Measurements from ENCODE around the gene CCDC183. TPM values are rescaled to one million over a fixed set of nuclear protein-coding genes. Genes with fewer than 3 reads are reported as not detected.
A peak's percentile ranks its signal among the peaks of the same experiment; 100 is the strongest.
"Not testable (repeated sequence)": the region's sequence is repeated elsewhere in the genome, so short reads cannot be mapped to it uniquely, and the experiment has no call there.

The CCDC183 gene
- polyA plus RNA-seq, 1 donor from 2014 or later: 0.78 TPM

GRCh38 chr9:136785565-136786355 lies 10.4 kb upstream of the CCDC183 start:
- not testable (repeated sequence) for H3K9me3 Mint-ChIP-seq, H3K27me3 Mint-ChIP-seq, H3K36me3 Mint-ChIP-seq, H3K4me3 Mint-ChIP-seq, H3K27ac Mint-ChIP-seq
- peaks cover 0 to 14% (median 10%) of the 10 kb centered on the region in 3 donors for H3K4me1 Mint-ChIP-seq

GRCh38 chr9:136786451-136786850 lies 9.7 kb upstream of the CCDC183 start:
- no peaks in the 10 kb centered on the region for H3K36me3 Mint-ChIP-seq
- peak overlapping the region in 1 of 4 donors; percentile 51 for H3K4me3 Mint-ChIP-seq
- no peaks in the 10 kb centered on the region for H3K9me3 Mint-ChIP-seq
- H3K27ac Mint-ChIP-seq: no peak overlapping the region
- H3K27me3 Mint-ChIP-seq: peaks cover 3% of the 10 kb centered on the region
- H3K4me1 Mint-ChIP-seq: peaks cover 0 to 14% (median 10%) of the 10 kb centered on the region in 3 donors

- peaks cover 0 to 14% (median 12%) of the 10 kb centered on the region in 3 donors for H3K4me1 Mint-ChIP-seq
- not testable (repeated sequence) for H3K4me3 Mint-ChIP-seq, H3K27ac Mint-ChIP-seq, H3K9me3 Mint-ChIP-seq, H3K36me3 Mint-ChIP-seq, H3K27me3 Mint-ChIP-seq
These were observed 9.2 kb upstream of the CCDC183 start for GRCh38 chr9:136786983-136787382.

- no peaks in the 10 kb centered on the region for H3K9me3 Mint-ChIP-seq
- H3K27ac Mint-ChIP-seq: peak overlapping the region in 2 of 3 donors; percentile 28 to 65
- H3K27me3 Mint-ChIP-seq: peaks cover 3% of the 10 kb centered on the region
- peaks cover 0 to 18% (median 14%) of the 10 kb centered on the region in 3 donors for H3K4me1 Mint-ChIP-seq
- H3K4me3 Mint-ChIP-seq: peak overlapping the region in 1 of 4 donors; percentile 49
- H3K36me3 Mint-ChIP-seq: no peaks in the 10 kb centered on the region
These were observed 8.3 kb upstream of the CCDC183 start for GRCh38 chr9:136787690-136788400.

- peak overlapping the region in 1 of 4 donors; percentile 49 for H3K4me3 Mint-ChIP-seq
These were observed 7.3 kb upstream of the CCDC183 start for GRCh38 chr9:136788644-136789522.

GRCh38 chr9:136789523-136789937 lies 6.6 kb upstream of the CCDC183 start:
- Mint-ChIP-seq H3K4me1 (peaks cover 0 to 19% (median 18%) of the 10 kb centered on the region in 3 donors), H3K4me3 (peak overlapping the region in 2 of 4 donors; percentile 17 to 63), H3K9me3 (no peaks in the 10 kb centered on the region), H3K36me3 (no peaks in the 10 kb centered on the region), H3K27ac (no peak overlapping the region), H3K27me3 (peaks cover 3% of the 10 kb centered on the region)

More at GRCh38 chr9:136788644-136789522, 7.3 kb upstream of the CCDC183 start:
- peak overlapping the region in 1 of 3 donors; percentile 28 for H3K27ac Mint-ChIP-seq
- not testable (repeated sequence) for H3K9me3 Mint-ChIP-seq, H3K36me3 Mint-ChIP-seq, H3K27me3 Mint-ChIP-seq
- H3K4me1 Mint-ChIP-seq: peaks cover 0 to 19% (median 18%) of the 10 kb centered on the region in 3 donors

- H3K27me3 Mint-ChIP-seq: peaks cover 3% of the 10 kb centered on the region
- H3K4me1 Mint-ChIP-seq: peaks cover 0 to 19% (median 18%) of the 10 kb centered on the region in 3 donors
- H3K36me3 Mint-ChIP-seq: no peaks in the 10 kb centered on the region
- peak within 1 kb of the TSS; percentile 92 to 99 (median 98) for H3K27ac Mint-ChIP-seq
- no peaks in the 10 kb centered on the region for H3K9me3 Mint-ChIP-seq
- H3K4me3 Mint-ChIP-seq: peak within 1 kb of the TSS; percentile 87 to 98 (median 94)
These were observed 5.3 kb upstream of the CCDC183 start, which contains the start of gene TMEM141 for GRCh38 chr9:136790640-136791515. Gene TMEM141, plus strand, starts transcription at chr9:136791344. Its CDS starts 27 bp downstream, at chr9:136791371.

- Mint-ChIP-seq H3K27ac (peak overlapping the region; percentile 92 to 99 (median 98)), H3K4me3 (peak overlapping the region; percentile 87 to 98 (median 94)), H3K4me1 (peaks cover 0 to 23% (median 19%) of the 10 kb centered on the region in 3 donors), H3K36me3 (no peaks in the 10 kb centered on the region), H3K27me3 (peaks cover 3% of the 10 kb centered on the region), H3K9me3 (no peaks in the 10 kb centered on the region)
These were observed 4.4 kb upstream of the CCDC183 start for GRCh38 chr9:136791516-136792276.

- Mint-ChIP-seq H3K27ac (peak overlapping the region; percentile 71 to 99 (median 92)), H3K27me3 (peaks cover 2% of the 10 kb centered on the region), H3K36me3 (no peaks in the 10 kb centered on the region), H3K4me1 (peaks cover 0 to 25% (median 18%) of the 10 kb centered on the region in 3 donors), H3K4me3 (peak overlapping the region in 1 of 4 donors; percentile 98), H3K9me3 (no peaks in the 10 kb centered on the region)
These were observed 3.6 kb upstream of the CCDC183 start for GRCh38 chr9:136792321-136793085.

- H3K9me3 Mint-ChIP-seq: no peaks in the 10 kb centered on the region
- H3K36me3 Mint-ChIP-seq: no peaks in the 10 kb centered on the region
- peak overlapping the region; percentile 63 to 89 (median 71) for H3K27ac Mint-ChIP-seq
- peak overlapping the region in 3 of 4 donors; percentile 32 to 78 (median 47) for H3K4me3 Mint-ChIP-seq
- no peaks in the 10 kb centered on the region for H3K27me3 Mint-ChIP-seq
- peaks cover 0 to 21% (median 11%) of the 10 kb centered on the region in 3 donors for H3K4me1 Mint-ChIP-seq
These were observed 2.8 kb upstream of the CCDC183 start for GRCh38 chr9:136793086-136793946.

- Mint-ChIP-seq H3K36me3 (no peaks in the 10 kb centered on the region), H3K27ac (peak overlapping the region in 1 of 3 donors; percentile 20), H3K27me3 (no peaks in the 10 kb centered on the region), H3K9me3 (no peaks in the 10 kb centered on the region), H3K4me3 (peak overlapping the region in 2 of 4 donors; percentile 55 to 56), H3K4me1 (peaks cover 0 to 19% (median 5%) of the 10 kb centered on the region in 3 donors)
These were observed 1.7 kb upstream of the CCDC183 start for GRCh38 chr9:136794281-136794999.
